ENCODE results near the gene SKOR1.

The SKOR1 gene

GRCh38 chr15:67824976-67825880, at the start of gene SKOR1:
SKOR1 (plus strand) TSS chr15:67825509; CDS start chr15:67825603, 94 bp downstream.
- in situ Hi-C loops (cut with MboI; ENCODE audit: low sequenced_read_pairs) = loop anchor here (25.0 kb wide), 1 partner anchor 363 kb away; no protein-coding TSS in a partner anchor

- in situ Hi-C loops (cut with MboI; ENCODE audit: low sequenced_read_pairs) = no loop called here
These were observed 49.3 kb upstream of the SKOR1 start for GRCh38 chr15:67775998-67776397.

- in situ Hi-C loops (cut with MboI; ENCODE audit: low sequenced_read_pairs) = no loop called here
These were observed 48.7 kb upstream of the SKOR1 start for GRCh38 chr15:67776600-67776999.

- in situ Hi-C loops (cut with MboI; ENCODE audit: low sequenced_read_pairs) = no loop called here
These were observed 48.2 kb upstream of the SKOR1 start for GRCh38 chr15:67777071-67777470.

- in situ Hi-C loops (cut with MboI; ENCODE audit: low sequenced_read_pairs) = no loop called here
These were observed 47.5 kb upstream of the SKOR1 start for GRCh38 chr15:67777773-67778172.

GRCh38 chr15:67778968-67779548, 46.3 kb upstream of the SKOR1 start:
- in situ Hi-C loops (cut with MboI; ENCODE audit: low sequenced_read_pairs) = no loop called here

GRCh38 chr15:67779549-67780111, 45.7 kb upstream of the SKOR1 start:
- in situ Hi-C loops (cut with MboI; ENCODE audit: low sequenced_read_pairs) = no loop called here

- in situ Hi-C loops (cut with MboI; ENCODE audit: low sequenced_read_pairs) = no loop called here
These were observed 44.2 kb upstream of the SKOR1 start for GRCh38 chr15:67781061-67781460.

GRCh38 chr15:67781907-67782690, 43.2 kb upstream of the SKOR1 start:
- in situ Hi-C loops (cut with MboI; ENCODE audit: low sequenced_read_pairs) = no loop called here

- in situ Hi-C loops (cut with MboI; ENCODE audit: low sequenced_read_pairs) = no loop called here
These were observed 42.7 kb upstream of the SKOR1 start for GRCh38 chr15:67782691-67782991.

- in situ Hi-C loops (cut with MboI; ENCODE audit: low sequenced_read_pairs) = no loop called here
These were observed 42.0 kb upstream of the SKOR1 start for GRCh38 chr15:67783303-67783702.

- in situ Hi-C loops (cut with MboI; ENCODE audit: low sequenced_read_pairs) = no loop called here
These were observed 41.1 kb upstream of the SKOR1 start for GRCh38 chr15:67784090-67784781.

- in situ Hi-C loops (cut with MboI; ENCODE audit: low sequenced_read_pairs) = no loop called here
These were observed 40.4 kb upstream of the SKOR1 start for GRCh38 chr15:67784856-67785430.

- in situ Hi-C loops (cut with MboI; ENCODE audit: low sequenced_read_pairs) = no loop called here
These were observed 39.9 kb upstream of the SKOR1 start for GRCh38 chr15:67785431-67785830.

GRCh38 chr15:67786646-67787045, 38.7 kb upstream of the SKOR1 start:
- in situ Hi-C loops (cut with MboI; ENCODE audit: low sequenced_read_pairs) = no loop called here

- in situ Hi-C loops (cut with MboI; ENCODE audit: low sequenced_read_pairs) = no loop called here
These were observed 36.3 kb upstream of the SKOR1 start for GRCh38 chr15:67788986-67789385.

- in situ Hi-C loops (cut with MboI; ENCODE audit: low sequenced_read_pairs) = no loop called here
These were observed 34.5 kb upstream of the SKOR1 start for GRCh38 chr15:67790610-67791319.

- in situ Hi-C loops (cut with MboI; ENCODE audit: low sequenced_read_pairs) = no loop called here
These were observed 32.9 kb upstream of the SKOR1 start for GRCh38 chr15:67792250-67792942.

Measured in HL-60/S4 treated with phorbol 12-myristate 13-acetate at 8.2 ng/mL for 4 days and 3 days (cell line).